CD4-positive, alpha-beta T cell treated with Interleukin-10 for 1 hour (primary cell): ENCODE data around the gene AFF3.

Experiments used
- DNase-seq: peaks from one replicate; pipeline ENCODE4 v3.0.0-alpha.2; 2020

AFF3 gene

GRCh38 chr2:99571021-99571420 is 571.4 kb downstream of the AFF3 start:
- DNase-seq = no peak

- DNase-seq = no peak
Measured at GRCh38 chr2:99569386-99569785, 573.0 kb downstream of the AFF3 start.

GRCh38 chr2:99565227-99565626 is 577.2 kb downstream of the AFF3 start:
- DNase-seq = no peak

- DNase-seq = no peak
Measured at GRCh38 chr2:99562516-99562915, 579.9 kb downstream of the AFF3 start.

GRCh38 chr2:99561804-99562203 is 580.6 kb downstream of the AFF3 start:
- no peak for DNase-seq

GRCh38 chr2:99559075-99559662 is 583.2 kb downstream of the AFF3 start:
- peak; percentile 76 for DNase-seq

GRCh38 chr2:99555404-99555803 is 587.0 kb downstream of the AFF3 start:
- DNase-seq = no peak

GRCh38 chr2:99554871-99555270 is 587.5 kb downstream of the AFF3 start:
- DNase-seq = no peak

- DNase-seq = no peak
Measured at GRCh38 chr2:99554238-99554637, 588.2 kb downstream of the AFF3 start.

GRCh38 chr2:99552529-99552928 is 589.9 kb downstream of the AFF3 start:
- DNase-seq = no peak

- no peak for DNase-seq
Measured at GRCh38 chr2:99550368-99550767, 592.0 kb downstream of the AFF3 start.

- DNase-seq = no peak
Measured at GRCh38 chr2:99545604-99546003, 596.8 kb downstream of the AFF3 start.

GRCh38 chr2:99545066-99545465 is 597.3 kb downstream of the AFF3 start:
- no peak for DNase-seq

- no peak for DNase-seq
Measured at GRCh38 chr2:99544608-99545007, 597.8 kb downstream of the AFF3 start.

- DNase-seq = no peak
Measured at GRCh38 chr2:99543247-99543646, 599.1 kb downstream of the AFF3 start.

GRCh38 chr2:99537910-99538485 is 604.4 kb downstream of the AFF3 start:
- DNase-seq = no peak

- no peak for DNase-seq
Measured at GRCh38 chr2:99524056-99524455, 618.3 kb downstream of the AFF3 start.

GRCh38 chr2:99522157-99522556 is 620.2 kb downstream of the AFF3 start:
- no peak for DNase-seq

GRCh38 chr2:99520813-99521212 is 621.6 kb downstream of the AFF3 start:
- no peak for DNase-seq

GRCh38 chr2:99520195-99520594 is 622.2 kb downstream of the AFF3 start:
- no peak for DNase-seq

GRCh38 chr2:99514357-99514756 is 628.0 kb downstream of the AFF3 start:
- no peak for DNase-seq

GRCh38 chr2:99512181-99512591 is 630.2 kb downstream of the AFF3 start:
- no peak for DNase-seq

- DNase-seq = no peak
Measured at GRCh38 chr2:99509387-99509786, 633.0 kb downstream of the AFF3 start.

- no peak for DNase-seq
Measured at GRCh38 chr2:99507937-99508818, 634.2 kb downstream of the AFF3 start.
